ENCODE data around the gene SF3B5.

Gene SF3B5

GRCh38 chr6:144138542-144138941, 43.2 kb upstream of the SF3B5 start:
- Histone ChIP-seq H3K36me3 (ENCODE audit: control insufficient read depth, low read length) (no peaks in the 10 kb centered on the region), H3K4me1 (ENCODE audit: control insufficient read depth, low read length) (peaks cover 8% of the 10 kb centered on the region), H3K9me2 (replicated peaks; ENCODE audit: control insufficient read depth, low read length) (no peaks in the 10 kb centered on the region), H3K27me3 (ENCODE audit: control insufficient read depth, low read length) (peaks cover 7% of the 10 kb centered on the region), H3K9me3 (ENCODE audit: control insufficient read depth, insufficient read depth, low read length) (no peaks in the 10 kb centered on the region), H3F3A (ENCODE audit: control insufficient read depth, insufficient read depth) (no peaks in the 10 kb centered on the region), H3K27ac (ENCODE audit: low read depth, low read length) (no peak overlapping the region), H3K79me2 (ENCODE audit: control insufficient read depth, low read length) (no peaks in the 10 kb centered on the region), H4K20me1 (ENCODE audit: control insufficient read depth, insufficient read depth, low read depth, low read length) (no peaks in the 10 kb centered on the region), H3K4me2 (ENCODE audit: low read length) (no peak overlapping the region), H3K4me3 (ENCODE audit: low read length) (no peak overlapping the region)
- no peak for TF ChIP-seq EZH2phosphoT487 (IDR thresholded peaks at IDR 0.05; ENCODE audit: borderline replicate concordance, low read length)
- TF ChIP-seq CTCF (IDR thresholded peaks at IDR 0.05; ENCODE audit: low read depth, low read length, poor library complexity, severe bottlenecking) = no peak

GRCh38 chr6:144134737-144135136, 39.4 kb upstream of the SF3B5 start:
- Histone ChIP-seq H3K9me3 (ENCODE audit: control insufficient read depth, insufficient read depth, low read length) (no peaks in the 10 kb centered on the region), H3K27me3 (ENCODE audit: control insufficient read depth, low read length) (peaks cover 11% of the 10 kb centered on the region), H3K79me2 (ENCODE audit: control insufficient read depth, low read length) (no peaks in the 10 kb centered on the region), H3K4me3 (ENCODE audit: low read length) (no peak overlapping the region), H4K20me1 (ENCODE audit: control insufficient read depth, insufficient read depth, low read depth, low read length) (no peaks in the 10 kb centered on the region), H3F3A (ENCODE audit: control insufficient read depth, insufficient read depth) (no peaks in the 10 kb centered on the region), H3K36me3 (ENCODE audit: control insufficient read depth, low read length) (no peaks in the 10 kb centered on the region), H3K9me2 (replicated peaks; ENCODE audit: control insufficient read depth, low read length) (no peaks in the 10 kb centered on the region), H3K4me2 (ENCODE audit: low read length) (no peak overlapping the region), H3K27ac (ENCODE audit: low read depth, low read length) (no peak overlapping the region), H3K4me1 (ENCODE audit: control insufficient read depth, low read length) (no peaks in the 10 kb centered on the region)
- TF ChIP-seq EZH2phosphoT487 (IDR thresholded peaks at IDR 0.05; ENCODE audit: borderline replicate concordance, low read length) = no peak
- TF ChIP-seq CTCF (IDR thresholded peaks at IDR 0.05; ENCODE audit: low read depth, low read length, poor library complexity, severe bottlenecking) = no peak

GRCh38 chr6:144134176-144134575, 38.8 kb upstream of the SF3B5 start:
- H3K4me3 ChIP-seq (ENCODE audit: low read length) = no peak overlapping the region
- no peaks in the 10 kb centered on the region for H4K20me1 ChIP-seq (ENCODE audit: control insufficient read depth, insufficient read depth, low read depth, low read length)
- no peaks in the 10 kb centered on the region for H3K9me3 ChIP-seq (ENCODE audit: control insufficient read depth, insufficient read depth, low read length)
- H3K27me3 ChIP-seq (ENCODE audit: control insufficient read depth, low read length) = peaks cover 9% of the 10 kb centered on the region
- no peak overlapping the region for H3K4me2 ChIP-seq (ENCODE audit: low read length)
- no peaks in the 10 kb centered on the region for H3K36me3 ChIP-seq (ENCODE audit: control insufficient read depth, low read length)
- no peaks in the 10 kb centered on the region for H3K9me2 ChIP-seq (replicated peaks; ENCODE audit: control insufficient read depth, low read length)
- TF ChIP-seq CTCF (IDR thresholded peaks at IDR 0.05; ENCODE audit: low read depth, low read length, poor library complexity, severe bottlenecking) = no peak
- no peak for TF ChIP-seq EZH2phosphoT487 (IDR thresholded peaks at IDR 0.05; ENCODE audit: borderline replicate concordance, low read length)
- no peak overlapping the region for H3K27ac ChIP-seq (ENCODE audit: low read depth, low read length)
- no peaks in the 10 kb centered on the region for H3K4me1 ChIP-seq (ENCODE audit: control insufficient read depth, low read length)
- H3F3A ChIP-seq (ENCODE audit: control insufficient read depth, insufficient read depth) = no peaks in the 10 kb centered on the region
- H3K79me2 ChIP-seq (ENCODE audit: control insufficient read depth, low read length) = no peaks in the 10 kb centered on the region
